Measurements from ENCODE around the gene ZNF524.

ZNF524 gene

GRCh38 chr19:55643887-55644176, 43.7 kb downstream of the ZNF524 start:
- DNase-seq (no peak), ATAC-seq (ENCODE audit: insufficient read depth, low read depth) (no peak)
- Histone ChIP-seq H3K4me2 (ENCODE audit: insufficient read depth, low read length) (peak overlapping the region; percentile 85), H3K4me3 (ENCODE audit: low read depth in 1 of 2, low read length in 2 of 2) (peak overlapping the region; percentile 98 to 99), H3K36me3 (ENCODE audit: insufficient read depth, low read length) (peaks cover 18% of the 10 kb centered on the region), H3K27me3 (ENCODE audit: insufficient read depth, low read length, poor library complexity) (no peaks in the 10 kb centered on the region), H3K9ac (ENCODE audit: low read depth, low read length) (peak overlapping the region; percentile 92), H2AFZ (ENCODE audit: low read depth, low read length) (0 out of 2 replicates have a peak overlapping the region, but pooled peaks have one; percentile 42), H4K20me1 (ENCODE audit: insufficient read depth, low read length) (peaks cover 17% of the 10 kb centered on the region; the same call in 1 of the 2 replicates), H3K27ac (ENCODE audit: low read length) (peak overlapping the region; percentile 73), H3K79me2 (ENCODE audit: insufficient read depth, low read length) (peaks cover 72% of the 10 kb centered on the region), H3K9me3 (ENCODE audit: insufficient read depth, low read length, severe bottlenecking) (no peaks in the 10 kb centered on the region), H3K4me1 (ENCODE audit: insufficient read depth, low read length) (peaks cover 68% of the 10 kb centered on the region)
- no peak for TF ChIP-seq EZH2 (IDR thresholded peaks at IDR 0.05; ENCODE audit: borderline replicate concordance, low read depth, low read length, severe bottlenecking)
- TF ChIP-seq CTCF (IDR thresholded peaks at IDR 0.05; ENCODE audit: borderline replicate concordance, extremely low read depth, low read length, poor library complexity, severe bottlenecking): no peak

DNA sequence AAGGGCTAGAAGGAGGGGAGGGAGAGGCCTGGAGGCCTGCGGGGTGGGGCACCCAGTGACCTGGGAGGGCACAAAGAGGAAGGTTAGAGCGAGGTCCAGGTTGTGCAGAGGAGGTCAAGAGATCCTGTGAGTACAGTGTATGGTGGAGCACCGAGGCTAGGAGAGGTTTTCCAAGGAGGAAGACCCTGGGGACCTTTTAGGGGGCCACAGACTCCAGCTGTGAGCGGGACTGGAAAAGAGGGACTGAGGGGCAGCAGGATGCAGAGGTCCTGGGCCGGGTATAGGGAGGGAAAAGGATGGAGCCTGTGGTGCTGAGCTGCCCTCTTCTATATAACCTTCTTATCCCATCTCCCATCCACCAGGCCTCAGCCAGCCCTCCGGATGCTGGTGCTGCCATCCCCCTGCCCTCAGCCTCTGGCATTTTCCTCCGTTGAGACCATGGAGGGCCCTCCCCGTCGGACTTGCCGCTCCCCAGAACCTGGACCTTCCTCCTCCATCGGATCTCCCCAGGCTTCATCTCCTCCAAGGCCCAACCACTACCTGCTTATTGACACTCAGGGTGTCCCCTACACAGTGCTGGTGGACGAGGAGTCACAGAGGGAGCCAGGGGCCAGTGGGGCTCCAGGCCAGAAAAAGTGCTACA, 44.2 kb downstream of the ZNF524 start:
- Histone ChIP-seq H3K4me1 (ENCODE audit: insufficient read depth, low read length) (peaks cover 69% of the 10 kb centered on the region), H4K20me1 (ENCODE audit: insufficient read depth, low read length) (peaks cover 17% of the 10 kb centered on the region; the same call in 1 of the 2 replicates), H3K79me2 (ENCODE audit: insufficient read depth, low read length) (peaks cover 75% of the 10 kb centered on the region), H3K4me3 (ENCODE audit: low read depth in 1 of 2, low read length in 2 of 2) (peak overlapping the region; percentile 98 to 99), H2AFZ (ENCODE audit: low read depth, low read length) (no peak overlapping the region), H3K27me3 (ENCODE audit: insufficient read depth, low read length, poor library complexity) (no peaks in the 10 kb centered on the region), H3K27ac (ENCODE audit: low read length) (peak overlapping the region; percentile 73), H3K36me3 (ENCODE audit: insufficient read depth, low read length) (peaks cover 18% of the 10 kb centered on the region), H3K9me3 (ENCODE audit: insufficient read depth, low read length, severe bottlenecking) (no peaks in the 10 kb centered on the region), H3K9ac (ENCODE audit: low read depth, low read length) (peak overlapping the region; percentile 92), H3K4me2 (ENCODE audit: insufficient read depth, low read length) (peak overlapping the region; percentile 85)
- DNase-seq (no peak), ATAC-seq (ENCODE audit: insufficient read depth, low read depth) (no peak)
- no peak for TF ChIP-seq CTCF (IDR thresholded peaks at IDR 0.05; ENCODE audit: borderline replicate concordance, extremely low read depth, low read length, poor library complexity, severe bottlenecking)

- H3K4me1 ChIP-seq (ENCODE audit: insufficient read depth, low read length): peaks cover 70% of the 10 kb centered on the region
- H3K4me2 ChIP-seq (ENCODE audit: insufficient read depth, low read length): peak overlapping the region; percentile 85
- peaks cover 18% of the 10 kb centered on the region for H3K36me3 ChIP-seq (ENCODE audit: insufficient read depth, low read length)
- no peaks in the 10 kb centered on the region for H3K9me3 ChIP-seq (ENCODE audit: insufficient read depth, low read length, severe bottlenecking)
- peak overlapping the region; percentile 92 for H3K9ac ChIP-seq (ENCODE audit: low read depth, low read length)
- no peaks in the 10 kb centered on the region for H3K27me3 ChIP-seq (ENCODE audit: insufficient read depth, low read length, poor library complexity)
- ATAC-seq (ENCODE audit: insufficient read depth, low read depth) (no peak), DNase-seq (no peak)
- peak overlapping the region in 1 of 2 experiments; percentile 99; a peak in 3 of 4 replicates for H3K4me3 ChIP-seq (ENCODE audit: low read depth in 1 of 2, low read length in 2 of 2)
- H3K27ac ChIP-seq (ENCODE audit: low read length): 0 out of 2 replicates have a peak overlapping the region, but pooled peaks have one; percentile 73
- H2AFZ ChIP-seq (ENCODE audit: low read depth, low read length): no peak overlapping the region
- TF ChIP-seq EZH2 (IDR thresholded peaks at IDR 0.05; ENCODE audit: borderline replicate concordance, low read depth, low read length, severe bottlenecking) (no peak), CTCF (IDR thresholded peaks at IDR 0.05; ENCODE audit: borderline replicate concordance, extremely low read depth, low read length, poor library complexity, severe bottlenecking) (no peak)
- peaks cover 17% of the 10 kb centered on the region; the same call in 1 of the 2 replicates for H4K20me1 ChIP-seq (ENCODE audit: insufficient read depth, low read length)
- peaks cover 77% of the 10 kb centered on the region for H3K79me2 ChIP-seq (ENCODE audit: insufficient read depth, low read length)
These were observed 44.9 kb downstream of the ZNF524 start for GRCh38 chr19:55644842-55645511.

All from DND-41 (cell line).